Ovary (tissue), 3 donors: ENCODE measurements around the gene TSPAN3.

Source experiments
- CTCF ChIP-seq, 3 donors: fragments of 450-650 bp in 2 of 3; fragments of 200-600 bp in 1 of 3; IDR thresholded peaks; one replicate each; pipeline versions ENCODE4 v1.5.1 to v1.8.0; 2016 to 2022; ENCODE audit warnings: antibody characterized with exemption in 3 of 3, mild to moderate bottlenecking in 1 of 3
- EP300 ChIP-seq: sonication (generic); formaldehyde crosslinking; IDR thresholded peaks from one replicate; pipeline ENCODE4 v1.6.1; 2017; ENCODE audit warnings: antibody characterized with exemption
- donor health status: DM: no; HTN: no; CAD: no.

- TF ChIP-seq EP300 (no peak), CTCF (IDR thresholded peaks at IDR 0.05) (no peak)
Measured at GRCh38 chr15:77032052-77032646, 38.8 kb downstream of the TSPAN3 start.
